ENCODE data around the gene THAP3. TPM values are rescaled to one million over a fixed set of nuclear protein-coding genes. Genes with fewer than 3 reads are reported as not detected.

THAP3 gene
- total and polyA plus RNA-seq, 9 of the 15 experiments (the other 6 are each of a cell fraction or from before 2014, with no cell fraction given) = 1.9 to 31.2 (median 18.2) TPM

DNA sequence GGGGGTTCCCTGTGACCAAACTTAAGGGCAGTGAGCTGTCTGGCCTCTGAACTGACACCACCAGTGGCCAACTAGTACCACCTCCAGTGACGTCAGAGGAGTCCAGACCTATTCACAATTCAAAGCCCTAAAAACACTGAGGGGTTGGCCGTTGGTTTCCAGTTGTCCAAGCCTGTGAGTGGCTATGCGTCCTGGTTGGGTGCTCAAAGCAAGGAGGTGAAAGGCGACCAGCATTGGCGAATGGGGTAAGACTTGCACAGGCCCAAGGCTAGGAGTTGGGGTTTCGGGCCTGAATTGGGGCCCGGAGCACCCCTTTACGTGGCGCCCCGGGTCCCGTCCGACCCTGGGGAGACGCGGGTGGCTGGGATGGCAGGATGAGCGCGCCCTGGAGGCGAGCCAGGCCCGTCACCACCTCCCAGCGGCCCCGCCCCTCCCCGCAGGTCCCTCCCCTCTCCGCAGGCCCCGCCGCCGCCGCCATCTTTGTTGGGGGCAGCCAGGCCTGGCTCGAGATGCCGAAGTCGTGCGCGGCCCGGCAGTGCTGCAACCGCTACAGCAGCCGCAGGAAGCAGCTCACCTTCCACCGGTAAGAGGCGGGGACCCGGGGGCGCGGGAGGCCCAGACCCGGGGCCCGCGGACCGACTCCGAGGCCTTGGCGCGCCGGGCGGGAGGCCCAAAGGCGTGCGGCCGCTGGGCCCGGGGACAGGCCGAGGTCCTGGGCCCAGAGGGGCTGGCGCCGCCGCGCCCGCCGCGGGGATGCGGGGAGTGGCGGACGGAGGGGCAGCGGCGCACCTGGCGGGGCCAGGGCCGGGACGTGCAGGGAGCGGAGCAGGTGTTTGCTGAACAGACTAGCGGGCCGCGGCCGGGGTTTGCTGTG lies at the start of gene THAP3 (continued):
- TF ChIP-seq, protein P1, sequence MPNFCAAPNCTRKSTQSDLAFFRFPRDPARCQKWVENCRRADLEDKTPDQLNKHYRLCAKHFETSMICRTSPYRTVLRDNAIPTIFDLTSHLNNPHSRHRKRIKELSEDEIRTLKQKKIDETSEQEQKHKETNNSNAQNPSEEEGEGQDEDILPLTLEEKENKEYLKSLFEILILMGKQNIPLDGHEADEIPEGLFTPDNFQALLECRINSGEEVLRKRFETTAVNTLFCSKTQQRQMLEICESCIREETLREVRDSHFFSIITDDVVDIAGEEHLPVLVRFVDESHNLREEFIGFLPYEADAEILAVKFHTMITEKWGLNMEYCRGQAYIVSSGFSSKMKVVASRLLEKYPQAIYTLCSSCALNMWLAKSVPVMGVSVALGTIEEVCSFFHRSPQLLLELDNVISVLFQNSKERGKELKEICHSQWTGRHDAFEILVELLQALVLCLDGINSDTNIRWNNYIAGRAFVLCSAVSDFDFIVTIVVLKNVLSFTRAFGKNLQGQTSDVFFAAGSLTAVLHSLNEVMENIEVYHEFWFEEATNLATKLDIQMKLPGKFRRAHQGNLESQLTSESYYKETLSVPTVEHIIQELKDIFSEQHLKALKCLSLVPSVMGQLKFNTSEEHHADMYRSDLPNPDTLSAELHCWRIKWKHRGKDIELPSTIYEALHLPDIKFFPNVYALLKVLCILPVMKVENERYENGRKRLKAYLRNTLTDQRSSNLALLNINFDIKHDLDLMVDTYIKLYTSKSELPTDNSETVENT (CRISPR knock-in tag; IDR thresholded peaks at IDR 0.05) = peak; percentile 79
- TF ChIP-seq ZNF324 (CRISPR knock-in tag; IDR thresholded peaks at IDR 0.05) (no peak), TBL1XR1 (IDR thresholded peaks at IDR 0.05; ENCODE audit: low read length in 2 of 2) (no peak; a peak in 1 of 4 replicates), ELK3 (CRISPR knock-in tag; IDR thresholded peaks at IDR 0.05) (no peak), HOXB6 (CRISPR knock-in tag; IDR thresholded peaks at IDR 0.05; ENCODE audit: borderline replicate concordance) (no peak), CBX3 (IDR thresholded peaks at IDR 0.05; ENCODE audit: borderline replicate concordance in 1 of 2, low read length in 2 of 2) (peak in 1 of 2 experiments; percentile 35; a peak in 1 of 3 replicates), DPF2 (IDR thresholded peaks at IDR 0.05) (peak; percentile 45), ZBTB11 (CRISPR knock-in tag; IDR thresholded peaks at IDR 0.05) (peak in 1 of 3 experiments; percentile 64; a peak in 2 of 6 replicates)
- TF ChIP-seq, protein P2, sequence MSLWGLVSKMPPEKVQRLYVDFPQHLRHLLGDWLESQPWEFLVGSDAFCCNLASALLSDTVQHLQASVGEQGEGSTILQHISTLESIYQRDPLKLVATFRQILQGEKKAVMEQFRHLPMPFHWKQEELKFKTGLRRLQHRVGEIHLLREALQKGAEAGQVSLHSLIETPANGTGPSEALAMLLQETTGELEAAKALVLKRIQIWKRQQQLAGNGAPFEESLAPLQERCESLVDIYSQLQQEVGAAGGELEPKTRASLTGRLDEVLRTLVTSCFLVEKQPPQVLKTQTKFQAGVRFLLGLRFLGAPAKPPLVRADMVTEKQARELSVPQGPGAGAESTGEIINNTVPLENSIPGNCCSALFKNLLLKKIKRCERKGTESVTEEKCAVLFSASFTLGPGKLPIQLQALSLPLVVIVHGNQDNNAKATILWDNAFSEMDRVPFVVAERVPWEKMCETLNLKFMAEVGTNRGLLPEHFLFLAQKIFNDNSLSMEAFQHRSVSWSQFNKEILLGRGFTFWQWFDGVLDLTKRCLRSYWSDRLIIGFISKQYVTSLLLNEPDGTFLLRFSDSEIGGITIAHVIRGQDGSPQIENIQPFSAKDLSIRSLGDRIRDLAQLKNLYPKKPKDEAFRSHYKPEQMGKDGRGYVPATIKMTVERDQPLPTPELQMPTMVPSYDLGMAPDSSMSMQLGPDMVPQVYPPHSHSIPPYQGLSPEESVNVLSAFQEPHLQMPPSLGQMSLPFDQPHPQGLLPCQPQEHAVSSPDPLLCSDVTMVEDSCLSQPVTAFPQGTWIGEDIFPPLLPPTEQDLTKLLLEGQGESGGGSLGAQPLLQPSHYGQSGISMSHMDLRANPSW (CRISPR knock-in tag; IDR thresholded peaks at IDR 0.05) = 0 out of 2 replicates have a peak, but pooled peaks have one; percentile 69

All from K562 (cell line).